Subcutaneous abdominal adipose tissue (tissue), 5 donors: ENCODE results near the gene CMTM1.
"Not testable (repeated sequence)": the region's sequence is repeated elsewhere in the genome, so short reads cannot be mapped to it uniquely, and the experiment has no call there.

Experiments
- H3K27ac ChIP-seq: one replicate; pipeline ENCODE4 v1.7.0; 2013; ENCODE audit warnings: low read depth, mild to moderate bottlenecking, inconsistent platforms, low read length, moderate library complexity
- H3K27me3 ChIP-seq, 5 donors: one replicate each; pipeline ENCODE4 v1.7.0; 2013; ENCODE audit warnings: low read length in 5 of 5, inconsistent platforms in 1 of 5; ENCODE audit not compliant: control insufficient read depth in 5 of 5, insufficient read depth in 4 of 5
- H3K36me3 ChIP-seq, 5 donors: one replicate each; pipeline ENCODE4 v1.7.0; 2013; ENCODE audit warnings: low read length in 5 of 5; ENCODE audit not compliant: control insufficient read depth in 5 of 5, insufficient read depth in 5 of 5
- H3K4me1 ChIP-seq, 5 donors: one replicate each; pipeline ENCODE4 v1.7.0; 2013; ENCODE audit warnings: low read length in 5 of 5, mild to moderate bottlenecking in 3 of 5, moderate library complexity in 1 of 5; ENCODE audit not compliant: control insufficient read depth in 5 of 5, insufficient read depth in 5 of 5
- H3K4me3 ChIP-seq, 5 donors: one replicate each; pipeline ENCODE4 v1.7.0; 2013; ENCODE audit warnings: low read length in 5 of 5, low read depth in 1 of 5
- H3K9ac ChIP-seq, 5 donors: one replicate each; pipeline ENCODE4 v1.7.0; 2013; ENCODE audit warnings: low read length in 5 of 5, mild to moderate bottlenecking in 4 of 5, moderate library complexity in 3 of 5
- H3K9me3 ChIP-seq, 5 donors: one replicate each; pipeline ENCODE4 v1.7.0; 2013; ENCODE audit warnings: low read length in 5 of 5; ENCODE audit not compliant: control insufficient read depth in 5 of 5
- donor health status: healthy.
- donor health status: healthy.
- donor health status: healthy.
- donor health status: healthy.
- donor health status: healthy.

CMTM1 gene

GRCh38 chr16:66588981-66589713 lies 22.9 kb downstream of the CMTM1 start:
- Histone ChIP-seq H3K9ac (peak overlapping the region in 2 of 5 donors; percentile 27 to 30), H3K36me3 (no peaks in the 10 kb centered on the region), H3K4me1 (peaks cover 0 to 31% (median 21%) of the 10 kb centered on the region in 5 donors), H3K9me3 (peaks cover 0 to 1% (median 0%) of the 10 kb centered on the region in 5 donors), H3K27ac (no peak overlapping the region), H3K27me3 (no peaks in the 10 kb centered on the region), H3K4me3 (no peak overlapping the region)

- H3K9me3 ChIP-seq, result peaks cover 0 to 2% (median 0%) of the 10 kb centered on the region in 5 donors
- peaks cover 0 to 35% (median 21%) of the 10 kb centered on the region in 5 donors for H3K4me1 ChIP-seq
- H3K27me3 ChIP-seq, result no peaks in the 10 kb centered on the region
- H3K36me3 ChIP-seq, result no peaks in the 10 kb centered on the region
- no peak overlapping the region for H3K27ac ChIP-seq
- peak overlapping the region in 1 of 5 donors; percentile 37 for H3K4me3 ChIP-seq
- H3K9ac ChIP-seq, result no peak overlapping the region
Observed at GRCh38 chr16:66590322-66590721, 24.1 kb downstream of the CMTM1 start.

GRCh38 chr16:66591018-66591417 lies 24.8 kb downstream of the CMTM1 start:
- Histone ChIP-seq H3K9me3 (peaks cover 0 to 2% (median 0%) of the 10 kb centered on the region in 5 donors), H3K9ac (no peak overlapping the region), H3K4me1 (peaks cover 0 to 30% (median 17%) of the 10 kb centered on the region in 5 donors), H3K4me3 (no peak overlapping the region), H3K36me3 (no peaks in the 10 kb centered on the region), H3K27ac (no peak overlapping the region), H3K27me3 (no peaks in the 10 kb centered on the region)

GRCh38 chr16:66592241-66592640 lies 26.0 kb downstream of the CMTM1 start:
- no peak overlapping the region for H3K4me3 ChIP-seq
- no peaks in the 10 kb centered on the region for H3K27me3 ChIP-seq
- H3K9ac ChIP-seq, result no peak overlapping the region
- H3K4me1 ChIP-seq, result peaks cover 0 to 18% (median 11%) of the 10 kb centered on the region in 5 donors
- H3K9me3 ChIP-seq, result peaks cover 0 to 2% (median 0%) of the 10 kb centered on the region in 5 donors
- no peaks in the 10 kb centered on the region for H3K36me3 ChIP-seq
- no peak overlapping the region for H3K27ac ChIP-seq

- no peak overlapping the region for H3K27ac ChIP-seq
- H3K36me3 ChIP-seq, result no peaks in the 10 kb centered on the region
- no peak overlapping the region for H3K9ac ChIP-seq
- H3K27me3 ChIP-seq, result no peaks in the 10 kb centered on the region
- H3K4me3 ChIP-seq, result no peak overlapping the region
- H3K9me3 ChIP-seq, result peaks cover 0 to 2% (median 0%) of the 10 kb centered on the region in 5 donors
- peaks cover 0 to 12% (median 7%) of the 10 kb centered on the region in 5 donors for H3K4me1 ChIP-seq
Observed at GRCh38 chr16:66592814-66593213, 26.6 kb downstream of the CMTM1 start.

- peaks cover 0 to 7% (median 0%) of the 10 kb centered on the region in 5 donors for H3K4me1 ChIP-seq
- H3K27ac ChIP-seq, result no peak overlapping the region
- H3K27me3 ChIP-seq, result no peaks in the 10 kb centered on the region
- no peaks in the 10 kb centered on the region for H3K36me3 ChIP-seq
- no peak overlapping the region for H3K4me3 ChIP-seq
- peaks cover 0 to 2% (median 0%) of the 10 kb centered on the region in 5 donors for H3K9me3 ChIP-seq
- no peak overlapping the region for H3K9ac ChIP-seq
Observed at GRCh38 chr16:66594739-66595138, 28.5 kb downstream of the CMTM1 start.

GRCh38 chr16:66596559-66596958 lies 30.3 kb downstream of the CMTM1 start:
- H3K4me1 ChIP-seq, H3K27me3 ChIP-seq, H3K36me3 ChIP-seq, H3K9ac ChIP-seq, H3K9me3 ChIP-seq, H3K4me3 ChIP-seq, H3K27ac ChIP-seq: not testable (repeated sequence)

GRCh38 chr16:66596986-66597848 lies 31.0 kb downstream of the CMTM1 start:
- Histone ChIP-seq H3K4me1 (peaks cover 0 to 4% (median 0%) of the 10 kb centered on the region in 5 donors), H3K27me3 (no peaks in the 10 kb centered on the region), H3K9me3 (peaks cover 0 to 2% (median 0%) of the 10 kb centered on the region in 5 donors), H3K36me3 (no peaks in the 10 kb centered on the region), H3K9ac (no peak overlapping the region), H3K27ac (no peak overlapping the region), H3K4me3 (no peak overlapping the region)

GRCh38 chr16:66598111-66598510 lies 31.9 kb downstream of the CMTM1 start:
- no peaks in the 10 kb centered on the region for H3K27me3 ChIP-seq
- no peak overlapping the region for H3K9ac ChIP-seq
- no peaks in the 10 kb centered on the region for H3K36me3 ChIP-seq
- H3K4me3 ChIP-seq, result no peak overlapping the region
- H3K4me1 ChIP-seq, result peaks cover 0 to 4% (median 0%) of the 10 kb centered on the region in 5 donors
- peaks cover 0 to 2% (median 0%) of the 10 kb centered on the region in 5 donors for H3K9me3 ChIP-seq
- H3K27ac ChIP-seq, result no peak overlapping the region

GRCh38 chr16:66599726-66600125 lies 33.5 kb downstream of the CMTM1 start:
- Histone ChIP-seq H3K9me3 (no peaks in the 10 kb centered on the region), H3K36me3 (no peaks in the 10 kb centered on the region), H3K27ac (no peak overlapping the region), H3K27me3 (no peaks in the 10 kb centered on the region), H3K4me1 (peaks cover 4 to 15% (median 8%) of the 10 kb centered on the region in 5 donors), H3K9ac (no peak overlapping the region), H3K4me3 (no peak overlapping the region)
